Uterus (tissue), 2 donors: Measurements from ENCODE around the gene SARDH.

ENCODE experiments used
- POLR2A ChIP-seq, 2 donors: fragments of 450-650 bp; IDR thresholded peaks; one replicate each; pipeline ENCODE4 v1.6.1; 2016; ENCODE audit warnings: antibody characterized with exemption in 2 of 2, mild to moderate bottlenecking in 1 of 2, moderate library complexity in 1 of 2
- TF ChIP-seq, protein P1 (sequence below), 4 experiments: fragments of 200-600 bp in 2 of 4; fragments of 450-650 bp in 2 of 4; sonication (generic) in 2 of 4; IDR thresholded peaks; one replicate each; pipeline ENCODE4 v1.5.1; 2016 to 2019; ENCODE audit warnings: antibody characterized with exemption in 4 of 4, mild to moderate bottlenecking in 2 of 4, moderate library complexity in 1 of 4

DNA sequence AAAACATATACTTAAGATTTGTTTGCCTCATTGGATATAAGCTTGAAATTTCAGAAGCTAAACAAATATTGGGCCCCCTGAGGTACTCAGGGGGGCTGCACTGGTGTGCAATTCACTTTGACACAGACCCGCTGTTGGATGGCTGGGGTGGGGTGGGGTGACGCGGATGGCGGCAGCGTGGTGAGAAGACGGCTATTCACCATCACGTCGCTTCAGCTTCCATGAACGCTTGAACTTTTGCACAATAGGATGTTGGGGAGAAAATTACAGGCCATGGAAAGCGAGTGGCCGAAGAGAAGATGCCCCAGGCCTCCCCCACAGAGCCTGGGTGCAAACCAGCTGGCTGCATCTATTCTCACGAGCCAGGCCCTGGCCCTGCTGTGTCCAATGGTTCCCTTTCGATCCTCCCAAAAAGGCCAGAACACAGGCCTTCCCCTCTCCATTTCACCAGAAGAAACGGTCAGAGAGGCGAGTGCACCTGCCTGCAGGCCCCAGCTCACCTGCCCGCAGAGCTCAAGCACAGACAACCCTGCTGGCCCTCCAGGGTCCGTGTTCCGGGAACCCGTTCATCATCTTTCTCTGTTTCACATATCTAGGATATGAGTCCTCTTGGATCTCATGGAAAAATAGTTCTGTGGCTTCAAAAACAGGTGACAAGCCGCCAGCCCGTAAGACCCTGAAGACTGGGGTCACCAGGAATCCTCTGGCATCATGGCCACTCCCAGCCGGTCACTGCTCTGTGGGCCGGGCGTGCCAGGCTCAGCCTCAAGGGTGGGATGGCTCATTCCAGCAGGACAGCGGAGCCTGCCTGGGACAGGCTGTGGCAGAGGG is 46.8 kb upstream of the SARDH start:
- TF ChIP-seq POLR2A (IDR thresholded peaks at IDR 0.05), result no peak
- TF ChIP-seq, protein P1, sequence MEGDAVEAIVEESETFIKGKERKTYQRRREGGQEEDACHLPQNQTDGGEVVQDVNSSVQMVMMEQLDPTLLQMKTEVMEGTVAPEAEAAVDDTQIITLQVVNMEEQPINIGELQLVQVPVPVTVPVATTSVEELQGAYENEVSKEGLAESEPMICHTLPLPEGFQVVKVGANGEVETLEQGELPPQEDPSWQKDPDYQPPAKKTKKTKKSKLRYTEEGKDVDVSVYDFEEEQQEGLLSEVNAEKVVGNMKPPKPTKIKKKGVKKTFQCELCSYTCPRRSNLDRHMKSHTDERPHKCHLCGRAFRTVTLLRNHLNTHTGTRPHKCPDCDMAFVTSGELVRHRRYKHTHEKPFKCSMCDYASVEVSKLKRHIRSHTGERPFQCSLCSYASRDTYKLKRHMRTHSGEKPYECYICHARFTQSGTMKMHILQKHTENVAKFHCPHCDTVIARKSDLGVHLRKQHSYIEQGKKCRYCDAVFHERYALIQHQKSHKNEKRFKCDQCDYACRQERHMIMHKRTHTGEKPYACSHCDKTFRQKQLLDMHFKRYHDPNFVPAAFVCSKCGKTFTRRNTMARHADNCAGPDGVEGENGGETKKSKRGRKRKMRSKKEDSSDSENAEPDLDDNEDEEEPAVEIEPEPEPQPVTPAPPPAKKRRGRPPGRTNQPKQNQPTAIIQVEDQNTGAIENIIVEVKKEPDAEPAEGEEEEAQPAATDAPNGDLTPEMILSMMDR (IDR thresholded peaks at IDR 0.05), result no peak
